SH-SY5Y (cell line): ENCODE data around the gene MMP17.

Source experiments
- GATA2 ChIP-seq: IDR thresholded peaks from 2 replicates; pipeline ENCODE4 v1.6.1; 2011; ENCODE audit warnings: mild to moderate bottlenecking, low read depth, low read length
- GATA3 ChIP-seq: IDR thresholded peaks from 2 replicates; pipeline ENCODE4 v1.6.1; 2011; ENCODE audit warnings: low read depth, mild to moderate bottlenecking, low read length, moderate library complexity

DNA sequence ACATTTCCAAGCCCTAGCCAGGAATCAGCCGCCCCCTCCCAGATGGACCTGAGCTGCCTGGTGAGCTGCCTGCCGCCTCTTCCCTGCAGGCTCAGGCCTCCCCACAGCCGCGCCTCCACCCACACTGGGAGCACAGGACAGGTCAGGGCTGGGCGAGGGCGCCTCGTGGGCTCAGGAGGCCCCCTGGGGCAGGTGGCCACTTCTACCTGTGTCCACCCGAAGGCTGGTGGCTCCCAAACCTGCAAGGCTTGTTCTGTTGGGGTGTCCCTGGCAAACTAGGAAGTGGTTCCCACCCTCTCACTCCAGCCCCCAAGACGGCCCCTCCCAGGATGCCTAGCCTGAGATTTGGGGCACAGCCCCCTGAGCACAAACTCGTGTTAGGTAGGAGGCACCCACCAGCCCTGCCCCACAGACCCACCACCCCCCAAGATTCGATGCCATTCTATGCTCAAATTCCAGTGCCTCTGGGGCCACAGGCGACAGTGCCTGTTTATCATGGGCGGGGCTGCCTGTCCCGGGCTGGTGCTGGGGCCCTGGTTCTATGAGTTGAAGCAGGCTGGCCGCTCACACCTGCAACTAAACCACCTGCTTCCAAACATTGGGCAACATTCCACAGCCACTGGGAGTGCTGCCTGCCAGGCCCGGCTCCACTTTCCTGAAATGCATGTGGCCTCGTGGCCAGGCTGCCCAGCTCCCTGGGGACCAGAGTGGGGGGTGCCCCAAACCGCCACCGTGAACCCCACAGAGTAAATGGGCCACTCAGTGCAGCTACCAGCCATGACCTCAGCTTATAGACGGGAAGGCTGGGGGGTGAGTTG is 6.8 kb downstream of the MMP17 start:
- no peak for TF ChIP-seq GATA2
- TF ChIP-seq GATA3, result no peak
